Measurements from ENCODE around the gene POLR2B. TPM values are rescaled to one million over a fixed set of nuclear protein-coding genes. Genes with fewer than 3 reads are reported as not detected.

The POLR2B gene
- total and polyA plus RNA-seq, 2 of the 8 experiments (the other 6 are each of a cell fraction or from before 2014, with no cell fraction given) = 59.3 to 115 TPM

DNA sequence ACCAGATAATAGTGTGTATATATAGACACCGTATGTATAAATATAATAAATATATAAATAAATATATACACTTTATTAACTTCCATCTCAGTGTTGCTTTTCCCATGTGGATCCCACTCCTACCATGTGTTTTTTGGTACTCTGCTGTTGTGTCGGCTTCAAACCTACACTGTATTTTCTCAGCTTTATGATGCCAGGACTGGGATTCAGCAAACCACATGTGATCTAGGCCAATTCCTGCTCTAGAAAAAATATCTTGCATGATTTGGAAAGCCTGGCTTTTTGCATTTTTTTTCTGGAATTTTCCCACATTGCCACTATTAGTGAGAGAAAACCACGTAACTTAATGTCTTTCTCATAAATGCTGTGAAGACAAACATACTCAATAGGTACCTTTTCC lies 55.8 kb downstream of the POLR2B start:
- Histone ChIP-seq H2BK120ac (replicated peaks; ENCODE audit: low read depth, low read length) (no peak overlapping the region), H3K9me3 (ENCODE audit: insufficient read depth in 2 of 2, low read depth in 1 of 2, low read length in 1 of 2) (no peaks in the 10 kb centered on the region), H3K4ac (replicated peaks; ENCODE audit: insufficient read length, low read depth, low read length) (no peak overlapping the region), H2BK15ac (ENCODE audit: low read length) (no peak overlapping the region), H3K79me2 (ENCODE audit: control insufficient read depth in 1 of 2, insufficient read depth in 2 of 2, low read length in 2 of 2) (no peaks in the 10 kb centered on the region), H2BK20ac (ENCODE audit: low read length) (no peak overlapping the region), H3K23me2 (ENCODE audit: low read depth, low read length) (no peaks in the 10 kb centered on the region), H2AFZ (ENCODE audit: low read length) (no peak overlapping the region), H4K5ac (ENCODE audit: insufficient read length, low read depth, low read length) (no peak overlapping the region), H4K8ac (ENCODE audit: extremely low read depth, insufficient read depth, low read length) (no peak overlapping the region), H3K27ac (ENCODE audit: low read depth, low read length) (no peak overlapping the region), H3K9ac (replicated peaks in 1 of 4; ENCODE audit: extremely low read depth in 1 of 4, low read depth in 3 of 4, low read length in 3 of 4) (no peak overlapping the region), H3K18ac (ENCODE audit: extremely low read depth, low read length) (no peak overlapping the region), H2BK5ac (ENCODE audit: low read depth, low read length) (no peak overlapping the region), H2AK5ac (ENCODE audit: low read depth, low read length) (no peak overlapping the region), H4K20me1 (replicated peaks in 1 of 2; ENCODE audit: control insufficient read depth in 1 of 2, insufficient read depth in 2 of 2, low read length in 2 of 2) (peaks cover 0 to 2% of the 10 kb centered on the region in 2 experiments), H2BK12ac (ENCODE audit: low read depth, low read length) (no peak overlapping the region), H3K23ac (ENCODE audit: insufficient read length) (no peak overlapping the region), H3K27me3 (replicated peaks in 1 of 4; ENCODE audit: control insufficient read depth in 3 of 4, extremely low read depth in 1 of 4, insufficient read depth in 3 of 4, low read length in 3 of 4) (no peaks in the 10 kb centered on the region), H3K4me2 (ENCODE audit: insufficient read depth in 1 of 2, low read depth in 2 of 2, low read length in 2 of 2) (no peak overlapping the region), H3K56ac (replicated peaks; ENCODE audit: insufficient read length, low read depth, low read length) (no peak overlapping the region), H3K36me3 (ENCODE audit: control insufficient read depth in 2 of 4, insufficient read depth in 4 of 4, low read length in 3 of 4) (peaks cover 8 to 21% (median 10%) of the 10 kb centered on the region in 4 experiments; a peak in 6 of 8 replicates), H3K4me3 (ENCODE audit: extremely low read depth in 1 of 4, insufficient read depth in 2 of 4, low read depth in 3 of 4, low read length in 4 of 4) (no peak overlapping the region), H3K14ac (ENCODE audit: insufficient read length) (no peak overlapping the region), H3K79me1 (ENCODE audit: low read depth, low read length) (no peaks in the 10 kb centered on the region), H3K4me1 (replicated peaks in 1 of 4; ENCODE audit: control insufficient read depth in 3 of 4, insufficient read depth in 4 of 4, low read length in 3 of 4) (no peaks in the 10 kb centered on the region), H4K91ac (replicated peaks; ENCODE audit: insufficient read length, low read length) (no peak overlapping the region)
- ChIA-PET CTCF (ENCODE audit: partially characterized antibody) (interaction anchor here (1.0 to 1.4 kb wide), 2 partner anchors 58 to 129 kb away, joined by 3 to 6 read pairs; no protein-coding TSS in a partner anchor), POLR2A (ENCODE audit: partially characterized antibody) (interaction anchor here (0.6 to 1.3 kb wide), 4 partner anchors 9 to 388 kb away, joined by 3 to 4 read pairs (median 4); no protein-coding TSS in a partner anchor)
- WGBS, 2 experiments (ENCODE audit: extremely low coverage in 1 of 2, insufficient coverage in 1 of 2, insufficient read length in 1 of 2, insufficient replicate concordance in 2 of 2, low coverage in 1 of 2, low lambda C conversion rate in 2 of 2, missing lambda C conversion rate in 1 of 2) = 90% methylated on average over 3 of the region's 3 CpGs; no CpG with 5 or more reads in 1 of the 2 experiments
- FAIRE-seq (no peak), DNase-seq (ENCODE audit: low read depth in 1 of 2, low spot score in 2 of 2) (no peak)
- TF ChIP-seq POLR2A (IDR thresholded peaks at IDR 0.05; ENCODE audit: control extremely low read depth in 1 of 2, low read depth in 2 of 2, low read length in 2 of 2) = no peak
- TF ChIP-seq SIN3A (conservative IDR thresholded peaks at IDR 0.05 in 1 of 2, IDR thresholded peaks at IDR 0.05 in 1 of 2; ENCODE audit: low read depth in 1 of 2, low read length in 2 of 2) = no peak
- TF ChIP-seq JUND (IDR thresholded peaks at IDR 0.05; ENCODE audit: low read length) = no peak
- no peak for TF ChIP-seq TEAD4 (IDR thresholded peaks at IDR 0.05; ENCODE audit: low read depth, low read length)
- no peak for TF ChIP-seq RAD21 (IDR thresholded peaks at IDR 0.05 in 1 of 2, conservative IDR thresholded peaks at IDR 0.05 in 1 of 2; ENCODE audit: low read depth in 2 of 2, low read length in 2 of 2)
- no peak for TF ChIP-seq SP2 (IDR thresholded peaks at IDR 0.05; ENCODE audit: low read length)
- no peak for TF ChIP-seq SAP30 (IDR thresholded peaks at IDR 0.05; ENCODE audit: insufficient read depth, insufficient replicate concordance, low read length)
- no peak for TF ChIP-seq RXRA (IDR thresholded peaks at IDR 0.05; ENCODE audit: insufficient read depth, low read depth, low read length)
- no peak for TF ChIP-seq TAF1 (IDR thresholded peaks at IDR 0.05; ENCODE audit: low read depth, low read length)
- no peak for TF ChIP-seq CHD1 (IDR thresholded peaks at IDR 0.05; ENCODE audit: low read depth, low read length)
- no peak for TF ChIP-seq POLR2AphosphoS5 (IDR thresholded peaks at IDR 0.05; ENCODE audit: low read depth, low read length)
- TF ChIP-seq SIRT6 (IDR thresholded peaks at IDR 0.05; ENCODE audit: low read length) = no peak
- TF ChIP-seq GABPA (IDR thresholded peaks at IDR 0.05; ENCODE audit: borderline replicate concordance, insufficient read depth, low read length) = no peak
- no peak for TF ChIP-seq SIX5 (IDR thresholded peaks at IDR 0.05; ENCODE audit: low read depth, low read length)
- TF ChIP-seq SP1 (IDR thresholded peaks at IDR 0.05; ENCODE audit: low read depth, low read length) = no peak
- TF ChIP-seq BCL11A (IDR thresholded peaks at IDR 0.05; ENCODE audit: low read depth in 2 of 2, low read length in 2 of 2) = no peak
